NCI-H748 (cell line): Measurements from ENCODE around the gene EXOSC1.
"Not testable (repeated sequence)": the region's sequence is repeated elsewhere in the genome, so short reads cannot be mapped to it uniquely, and the experiment has no call there.

Source experiments
- DNase-seq: peaks from one replicate; lab custom pipeline; 2025; ENCODE audit not compliant: unreplicated experiment; lab: John Stamatoyannopoulos, UW

The EXOSC1 gene

GRCh38 chr10:97459933-97460332, 14.1 kb upstream of the EXOSC1 start:
- DNase-seq, result no peak

DNA sequence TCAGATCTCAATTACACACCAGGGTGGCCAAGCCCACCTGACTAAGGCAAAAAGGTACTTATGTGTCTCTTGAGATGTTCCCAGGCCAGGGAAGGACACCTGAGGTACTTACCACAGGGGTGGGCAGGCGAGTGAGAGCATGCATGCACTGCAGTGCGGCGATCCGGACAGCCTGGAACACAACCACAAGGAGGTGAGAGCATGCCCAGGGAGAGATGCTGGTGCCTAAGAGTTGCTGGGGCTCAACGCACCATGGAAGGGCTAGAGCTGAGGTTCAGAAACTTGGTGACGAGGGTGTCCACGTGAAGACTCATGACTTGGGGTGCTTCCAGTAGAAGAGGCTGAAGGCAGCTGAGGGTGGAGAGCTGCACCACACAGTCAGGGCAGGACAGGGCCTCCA, 13.3 kb upstream of the EXOSC1 start:
- DNase-seq, result no peak

DNA sequence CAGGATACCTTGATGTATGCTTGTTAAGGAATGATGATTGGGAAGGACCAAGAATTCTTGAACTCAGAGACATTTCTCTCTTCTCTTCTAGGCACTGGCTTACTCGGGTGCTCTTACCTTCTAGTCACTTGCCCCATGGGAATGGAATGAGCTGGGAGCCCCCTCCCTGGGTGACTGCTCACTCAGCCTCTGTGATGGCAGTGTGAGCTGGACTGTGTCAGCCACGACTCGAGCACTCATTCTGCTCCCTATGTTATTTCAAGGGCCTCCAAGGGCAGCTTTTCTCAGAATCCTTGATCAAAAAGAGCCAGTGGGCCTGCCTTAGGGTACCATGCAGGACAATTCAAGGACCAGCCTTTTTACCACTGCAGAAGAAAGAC, 10.9 kb upstream of the EXOSC1 start:
- no peak for DNase-seq

GRCh38 chr10:97456034-97456685, 10.4 kb upstream of the EXOSC1 start:
- no peak for DNase-seq

- no peak for DNase-seq
These were observed 8.7 kb upstream of the EXOSC1 start for GRCh38 chr10:97454330-97455036.

GRCh38 chr10:97452352-97452751, 6.5 kb upstream of the EXOSC1 start:
- no peak for DNase-seq

- DNase-seq, result no peak
These were observed 5.8 kb upstream of the EXOSC1 start for GRCh38 chr10:97451605-97452004.

- DNase-seq, result no peak
These were observed 5.0 kb upstream of the EXOSC1 start for GRCh38 chr10:97450828-97451227.

GRCh38 chr10:97445357-97445721, 467 bp downstream of the EXOSC1 start:
- peak; percentile 35 for DNase-seq

GRCh38 chr10:97444212-97444611, 1.6 kb downstream of the EXOSC1 start:
- DNase-seq, result no peak

- DNase-seq, result no peak
These were observed 3.5 kb downstream of the EXOSC1 start for GRCh38 chr10:97442277-97442676.

- no peak for DNase-seq
These were observed 10.6 kb downstream of the EXOSC1 start for GRCh38 chr10:97435211-97435610.

DNA sequence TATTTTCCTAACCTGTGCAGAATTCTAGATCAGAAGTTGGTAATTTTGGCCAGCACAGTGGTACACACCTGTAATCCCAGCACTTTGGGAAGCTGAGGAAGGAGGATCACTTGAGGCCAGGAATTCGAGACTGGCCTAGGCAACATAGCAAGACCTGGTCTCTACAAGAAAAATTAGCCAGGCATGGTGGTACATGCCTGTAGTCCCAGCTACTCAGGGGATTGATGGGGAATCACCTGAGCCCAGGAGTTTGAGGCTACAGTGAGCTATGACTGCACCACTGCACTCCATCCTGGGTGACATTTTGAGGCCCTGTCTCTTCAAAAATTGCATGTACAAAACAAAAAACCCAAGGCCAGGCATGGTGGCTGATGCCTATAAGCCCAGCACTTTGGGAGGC, 11.2 kb downstream of the EXOSC1 start:
- DNase-seq, result no peak

GRCh38 chr10:97434055-97434454, 11.8 kb downstream of the EXOSC1 start:
- no peak for DNase-seq

DNA sequence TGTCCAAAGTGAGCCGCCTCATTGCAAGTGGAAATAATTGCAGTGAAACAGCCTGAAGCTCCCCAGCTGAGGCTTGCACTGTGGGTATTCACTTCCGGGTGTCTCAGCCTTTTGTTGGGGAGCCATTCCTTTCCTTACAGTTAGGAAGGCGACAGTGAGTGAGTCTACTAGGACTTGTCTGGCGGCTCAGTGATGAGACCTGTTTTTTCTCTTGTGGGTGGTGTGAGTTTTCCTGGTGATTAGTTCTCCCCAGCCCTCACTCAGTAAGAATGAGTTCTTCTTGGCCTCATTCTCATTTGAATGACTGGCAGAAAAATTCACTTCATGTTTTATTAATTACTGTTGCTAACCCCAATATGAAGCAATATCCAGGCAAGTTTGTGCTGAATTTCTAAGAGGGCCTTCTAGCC, 17.2 kb downstream of the EXOSC1 start:
- no peak for DNase-seq

DNA sequence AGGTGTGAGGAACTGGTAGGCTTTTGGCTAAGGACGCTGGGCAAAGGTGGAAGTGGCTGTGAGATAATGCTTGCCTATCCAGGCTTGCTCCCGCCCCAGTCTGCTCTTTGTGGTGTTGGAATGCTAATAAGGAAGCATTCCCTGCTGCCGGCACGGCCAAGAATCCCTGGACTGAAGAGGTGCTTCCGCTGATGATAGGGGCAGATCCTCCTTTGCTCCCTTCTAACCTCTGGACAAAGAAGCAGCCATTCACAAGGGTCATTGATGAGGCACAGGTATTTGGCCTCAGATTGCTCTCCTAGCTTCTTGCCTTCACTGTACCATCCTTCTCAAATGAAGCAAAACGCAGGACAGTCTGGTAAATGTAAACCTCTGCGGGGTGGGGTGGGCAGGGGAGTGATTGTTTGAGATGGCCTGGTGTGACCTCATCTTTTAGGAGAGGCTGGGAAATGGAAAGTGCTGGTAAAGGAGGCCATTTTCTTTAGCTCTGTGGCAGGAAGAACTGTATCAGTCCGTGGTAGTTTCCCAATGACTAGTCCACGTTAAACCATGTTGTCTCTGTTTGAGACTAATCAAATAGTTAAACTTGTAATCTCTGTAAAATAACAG, 18.1 kb downstream of the EXOSC1 start:
- DNase-seq, result peak; percentile 26

DNA sequence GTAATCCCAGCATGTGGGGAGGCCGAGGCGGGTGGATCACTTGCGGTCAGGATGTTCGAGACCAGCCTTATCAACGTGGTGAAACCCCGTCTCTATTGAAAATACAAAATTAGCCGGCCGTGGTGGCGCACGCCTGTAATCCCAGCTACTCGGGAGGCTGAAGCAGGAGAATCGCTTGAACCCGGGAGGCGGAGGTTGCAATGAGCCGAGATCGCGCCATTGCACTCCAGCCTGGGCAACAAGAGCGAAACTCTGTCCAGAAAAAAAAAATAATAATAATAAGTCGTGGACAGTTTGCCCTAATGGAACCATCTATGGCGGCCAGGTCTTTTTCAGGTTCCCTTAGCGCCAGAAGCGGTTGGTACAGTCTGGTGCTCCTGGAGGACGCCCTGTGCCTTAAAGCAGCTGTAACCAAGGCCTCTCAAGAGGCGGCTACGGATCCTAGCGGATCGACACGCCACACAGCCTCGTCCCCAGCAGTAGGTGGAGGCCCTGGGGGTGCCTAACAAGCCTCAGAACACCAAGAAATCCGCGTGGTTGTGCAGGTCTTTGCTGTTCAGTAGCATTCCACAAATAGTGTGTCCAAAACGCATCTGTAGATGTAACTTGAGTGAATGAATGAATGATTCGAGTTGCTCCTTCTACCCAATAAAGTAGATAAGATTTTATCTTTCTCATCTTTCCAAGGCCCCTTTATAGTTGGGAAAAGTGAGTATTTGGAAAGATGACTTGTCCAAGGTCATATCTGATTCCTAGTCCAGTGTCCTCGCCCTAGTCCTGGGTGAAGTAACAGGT, 18.8 kb downstream of the EXOSC1 start:
- no peak for DNase-seq

DNA sequence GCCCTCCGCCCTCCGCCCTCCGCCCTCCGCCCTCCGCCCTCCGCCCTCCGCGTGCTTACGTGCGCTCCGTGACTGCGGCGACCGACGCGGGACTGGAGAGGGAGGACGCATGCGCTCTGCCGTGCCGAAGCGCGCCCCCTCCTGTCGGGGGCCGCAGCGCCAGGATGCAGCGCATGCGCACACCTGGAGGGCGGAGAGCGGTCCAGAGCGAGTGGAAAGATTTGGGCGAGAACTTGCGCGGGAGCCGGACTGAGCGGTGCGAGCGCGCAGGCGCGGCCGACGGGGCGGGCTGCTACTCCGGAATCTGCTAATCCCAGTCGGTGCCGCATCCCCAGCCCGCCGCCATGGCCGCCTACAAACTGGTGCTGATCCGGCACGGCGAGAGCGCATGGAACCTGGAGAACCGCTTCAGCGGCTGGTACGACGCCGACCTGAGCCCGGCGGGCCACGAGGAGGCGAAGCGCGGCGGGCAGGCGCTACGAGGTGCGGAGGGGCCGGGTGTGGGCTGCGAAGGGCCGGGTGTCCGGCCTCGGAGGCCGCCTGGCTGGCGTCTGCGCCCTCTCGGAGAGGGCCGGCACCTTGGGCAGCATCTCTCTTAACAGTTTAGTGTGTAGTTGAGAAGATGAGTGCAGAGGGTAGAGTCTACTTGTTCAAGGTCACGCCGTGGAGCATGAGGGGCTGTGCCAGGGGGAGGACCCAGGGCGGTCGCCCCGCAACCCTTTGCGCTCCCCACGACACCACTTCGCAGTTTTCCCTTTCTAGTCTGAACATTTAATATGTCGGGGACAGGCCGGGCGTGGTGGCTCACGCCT, 19.6 kb downstream of the EXOSC1 start, which contains the start of gene PGAM1:
PGAM1 (plus strand) TSS at position 228 of the 812 bp plus-strand sequence; CDS start at position 345, 117 bp downstream.
- DNase-seq, result peak; percentile 91

DNA sequence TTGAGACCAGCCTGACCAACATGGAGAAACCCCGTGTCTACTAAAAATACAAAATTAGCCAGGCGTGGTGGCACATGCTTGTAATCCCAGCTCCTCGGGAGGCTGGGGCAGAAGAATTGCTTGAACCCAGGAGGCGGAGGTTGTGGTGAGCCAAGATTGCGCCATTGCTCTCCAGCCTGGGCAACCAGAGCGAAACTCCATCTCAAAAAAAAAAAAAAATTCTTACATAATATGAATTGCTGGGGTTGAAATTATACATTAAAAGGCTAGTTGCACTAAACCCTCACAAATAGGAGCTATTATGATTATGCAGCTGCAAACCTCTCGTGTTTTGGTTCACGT, 22.1 kb downstream of the EXOSC1 start:
- DNase-seq, result not testable (repeated sequence)

GRCh38 chr10:97416565-97416964, 29.2 kb downstream of the EXOSC1 start:
- no peak for DNase-seq

- DNase-seq, result no peak
These were observed 32.9 kb downstream of the EXOSC1 start for GRCh38 chr10:97412891-97413304.
